Brain microvascular endothelial cell (primary cell): Measurements from ENCODE around the gene TET1.
"Not testable (repeated sequence)": the region's sequence is repeated elsewhere in the genome, so short reads cannot be mapped to it uniquely, and the experiment has no call there.

ENCODE experiments used
- DNase-seq: peaks from one replicate; pipeline ENCODE4 v3.0.0-alpha.2; 2020
- H3K27ac ChIP-seq: fragments of 250-450 bp; sonication (Bioruptor Pico); 2 replicates; pipeline ENCODE4 v1.5.1; 2020; ENCODE audit warnings: mild to moderate bottlenecking, moderate library complexity
- H3K27me3 ChIP-seq: fragments of 250-450 bp; sonication (Bioruptor Pico); replicated peaks from 2 replicates; pipeline ENCODE4 v1.5.1; 2020; ENCODE audit warnings: mild to moderate bottlenecking
- H3K36me3 ChIP-seq: fragments of 250-450 bp; sonication (Bioruptor Pico); replicated peaks from 2 replicates; pipeline ENCODE4 v1.5.1; 2020; ENCODE audit warnings: mild to moderate bottlenecking
- H3K4me3 ChIP-seq: 2 replicates; pipeline ENCODE4 v1.5.1; 2011; ENCODE audit warnings: low read depth, mild to moderate bottlenecking, control low read depth, low read length, moderate library complexity
- CTCF ChIP-seq: IDR thresholded peaks from 2 replicates; pipeline ENCODE4 v1.5.1; 2011; ENCODE audit warnings: low read depth, mild to moderate bottlenecking, moderate library complexity, low read length, control low read depth, inconsistent platforms; ENCODE audit errors: missing control alignments
- in situ Hi-C: cut with HindIII; loops from 2 replicates; pipeline ENCODE4 v1.10.0; 2017; ENCODE audit warnings: low sequenced_read_pairs, low pct_ligation_motif_present

The TET1 gene

GRCh38 chr10:68566955-68567354 is 6.8 kb downstream of the TET1 start:
- H3K27ac ChIP-seq: no peak overlapping the region
- in situ Hi-C loops: no loop called here
- no peak overlapping the region for H3K4me3 ChIP-seq
- no peak for DNase-seq
- no peak for TF ChIP-seq CTCF
- no peaks in the 10 kb centered on the region for H3K27me3 ChIP-seq
- H3K36me3 ChIP-seq: no peaks in the 10 kb centered on the region

- H3K4me3 ChIP-seq: no peak overlapping the region
- no peaks in the 10 kb centered on the region for H3K36me3 ChIP-seq
- TF ChIP-seq CTCF: no peak
- DNase-seq: no peak
- H3K27ac ChIP-seq: no peak overlapping the region
- in situ Hi-C loops: no loop called here
- no peaks in the 10 kb centered on the region for H3K27me3 ChIP-seq
Observed at GRCh38 chr10:68572151-68572550, 12.0 kb downstream of the TET1 start.

- H3K36me3 ChIP-seq: no peaks in the 10 kb centered on the region
- no peaks in the 10 kb centered on the region for H3K27me3 ChIP-seq
- H3K4me3 ChIP-seq: no peak overlapping the region
- no peak overlapping the region for H3K27ac ChIP-seq
- no peak for TF ChIP-seq CTCF
- in situ Hi-C loops: no loop called here
- no peak for DNase-seq
Observed at GRCh38 chr10:68574051-68574450, 13.9 kb downstream of the TET1 start.

- H3K4me3 ChIP-seq: no peak overlapping the region
- peak; percentile 9 for TF ChIP-seq CTCF
- H3K27ac ChIP-seq: no peak overlapping the region
- H3K27me3 ChIP-seq: no peaks in the 10 kb centered on the region
- no peak for DNase-seq
- no peaks in the 10 kb centered on the region for H3K36me3 ChIP-seq
- in situ Hi-C loops: no loop called here
Observed at GRCh38 chr10:68576118-68576517, 16.0 kb downstream of the TET1 start.

GRCh38 chr10:68578974-68579373 is 18.8 kb downstream of the TET1 start:
- no peaks in the 10 kb centered on the region for H3K27me3 ChIP-seq
- no peak overlapping the region for H3K4me3 ChIP-seq
- in situ Hi-C loops: no loop called here
- DNase-seq: no peak
- no peak overlapping the region for H3K27ac ChIP-seq
- no peak for TF ChIP-seq CTCF
- H3K36me3 ChIP-seq: no peaks in the 10 kb centered on the region

- DNase-seq, H3K27ac ChIP-seq, H3K27me3 ChIP-seq, H3K4me3 ChIP-seq, H3K36me3 ChIP-seq, in situ Hi-C loops: not testable (repeated sequence)
Observed at GRCh38 chr10:68584187-68584586, 24.1 kb downstream of the TET1 start.
